Panc1 (cell line): ENCODE measurements around the gene ASTN2. TPM values are rescaled to one million over a fixed set of nuclear protein-coding genes. Genes with fewer than 3 reads are reported as not detected.

Experiments
- ATAC-seq: fragments of 200-7000 bp; cut with Tn5 transposase; 2 replicates; pipeline ENCODE4 v1.9.1; 2020; ENCODE audit warnings: mild to moderate bottlenecking, moderate library complexity
- BruUV-seq: library from RNA; stranded (reverse); fragments of 400-500 nt; replicated peaks from 2 replicates; lab custom pipeline; 2021; lab: Mats Ljungman, UMichigan
- CTCF ChIA-PET: fragments of 300-600 bp; sonication (Branson Sonifier 250); formaldehyde crosslinking; loops from one replicate; lab custom pipeline; 2022; ENCODE audit warnings: antibody characterized with exemption; lab: Charles Lee
- POLR2A ChIA-PET: fragments of 300-600 bp; sonication (Branson Sonifier 250); formaldehyde crosslinking; loops from one replicate; lab custom pipeline; 2022; ENCODE audit warnings: antibody characterized with exemption; lab: Charles Lee
- DNase-seq: peaks from one replicate; pipeline ENCODE4 v3.0.0-alpha.2; 2010; ENCODE audit warnings: low read depth, low spot score
- H3K27ac ChIP-seq: 2 replicates; pipeline ENCODE4 v1.5.1; 2011; ENCODE audit warnings: mild to moderate bottlenecking, low read length, inconsistent platforms
- H3K27me3 ChIP-seq: fragments of 200-500 bp; sonication (Bioruptor generic); 2 replicates; pipeline ENCODE4 v1.6.0; 2014; ENCODE audit warnings: low read length, inconsistent platforms; ENCODE audit not compliant: control insufficient read depth, insufficient read depth
- H3K36me3 ChIP-seq: fragments of 200-500 bp; sonication (Bioruptor generic); 2 replicates; pipeline ENCODE4 v1.5.1; 2014; ENCODE audit warnings: inconsistent platforms, mild to moderate bottlenecking, low read length, moderate library complexity; ENCODE audit not compliant: control insufficient read depth, insufficient read depth
- H3K4me1 ChIP-seq: 2 replicates; pipeline ENCODE4 v1.5.1; 2011; ENCODE audit warnings: inconsistent platforms, mild to moderate bottlenecking, low read length, moderate library complexity; ENCODE audit not compliant: control insufficient read depth, insufficient read depth
- H3K4me3 ChIP-seq, 2 experiments: 2 replicates each; pipeline ENCODE4 v1.5.1; 2011 to 2012; ENCODE audit warnings: low read depth in 2 of 2, low read length in 2 of 2, mild to moderate bottlenecking in 2 of 2, inconsistent platforms in 1 of 2, moderate library complexity in 1 of 2
- H3K9me3 ChIP-seq: fragments of 200-500 bp; sonication (Bioruptor generic); 2 replicates; pipeline ENCODE4 v1.5.1; 2014; ENCODE audit warnings: low read depth, mild to moderate bottlenecking, inconsistent platforms, low read length, moderate library complexity; ENCODE audit not compliant: control insufficient read depth, insufficient read depth
- CTCF ChIP-seq: fragments of 450-650 bp; IDR thresholded peaks from 2 replicates; pipeline ENCODE4 v1.5.1; 2017; ENCODE audit warnings: mild to moderate bottlenecking
- POLR2AphosphoS5 ChIP-seq: IDR thresholded peaks from 2 replicates; pipeline ENCODE4 v1.6.1; 2012; ENCODE audit warnings: mild to moderate bottlenecking, low read depth, low read length, moderate library complexity
- SIN3A ChIP-seq: IDR thresholded peaks from 2 replicates; pipeline ENCODE4 v1.6.1; 2012; ENCODE audit warnings: low read depth, mild to moderate bottlenecking, low read length, moderate library complexity, borderline replicate concordance; ENCODE audit not compliant: insufficient read depth
- TCF7L2 ChIP-seq: IDR thresholded peaks from 2 replicates; pipeline ENCODE4 v1.6.1; 2011; ENCODE audit warnings: mild to moderate bottlenecking, low read depth, low read length, inconsistent platforms
- in situ Hi-C: cut with HindIII; loops from 2 replicates; pipeline ENCODE4 v1.10.0; 2016; ENCODE audit warnings: low sequenced_read_pairs, low pct_unique_long_range_greater_than_20kb
- intact Hi-C: fragments of 100-400 bp; cut with micrococcal nuclease; formaldehyde crosslinking; loops from one replicate; pipeline ENCODE4 v1.10.0; 2022; ENCODE audit not compliant: unreplicated experiment
- total RNA-seq: library from RNA; stranded (reverse); gene quantifications from one replicate; pipeline ENCODE4 v1.2.1, GENCODE V29; 2021; ENCODE audit not compliant: unreplicated experiment
- TF ChIP-seq, protein P1 (sequence below), 2 experiments: IDR thresholded peaks; 2 replicates each; pipeline ENCODE4 v1.6.1; 2011 to 2012; ENCODE audit warnings: low read depth in 2 of 2, control low read depth in 1 of 2, low read length in 1 of 2, mild to moderate bottlenecking in 1 of 2, moderate library complexity in 1 of 2; ENCODE audit not compliant: insufficient read depth in 1 of 2

The ASTN2 gene
- total RNA-seq, 1 experiment from 2014 or later = 3.9 TPM

- no peaks in the 10 kb centered on the region for H3K36me3 ChIP-seq
- in situ Hi-C loops = no loop called here
- DNase-seq = no peak
- intact Hi-C loops = no loop called here
- ChIA-PET CTCF (interaction anchor here (0.6 kb wide), 1 partner anchor 188 kb away, joined by 9 read pairs; no protein-coding TSS in a partner anchor), POLR2A (no interaction called here)
- no peaks in the 10 kb centered on the region for H3K27me3 ChIP-seq
- no peaks in the 10 kb centered on the region for H3K9me3 ChIP-seq
- no TSS peak for BruUV-seq
- H3K27ac ChIP-seq = no peak overlapping the region
- no peaks in the 10 kb centered on the region for H3K4me1 ChIP-seq
- TF ChIP-seq TCF7L2 = no peak
- TF ChIP-seq, protein P1, sequence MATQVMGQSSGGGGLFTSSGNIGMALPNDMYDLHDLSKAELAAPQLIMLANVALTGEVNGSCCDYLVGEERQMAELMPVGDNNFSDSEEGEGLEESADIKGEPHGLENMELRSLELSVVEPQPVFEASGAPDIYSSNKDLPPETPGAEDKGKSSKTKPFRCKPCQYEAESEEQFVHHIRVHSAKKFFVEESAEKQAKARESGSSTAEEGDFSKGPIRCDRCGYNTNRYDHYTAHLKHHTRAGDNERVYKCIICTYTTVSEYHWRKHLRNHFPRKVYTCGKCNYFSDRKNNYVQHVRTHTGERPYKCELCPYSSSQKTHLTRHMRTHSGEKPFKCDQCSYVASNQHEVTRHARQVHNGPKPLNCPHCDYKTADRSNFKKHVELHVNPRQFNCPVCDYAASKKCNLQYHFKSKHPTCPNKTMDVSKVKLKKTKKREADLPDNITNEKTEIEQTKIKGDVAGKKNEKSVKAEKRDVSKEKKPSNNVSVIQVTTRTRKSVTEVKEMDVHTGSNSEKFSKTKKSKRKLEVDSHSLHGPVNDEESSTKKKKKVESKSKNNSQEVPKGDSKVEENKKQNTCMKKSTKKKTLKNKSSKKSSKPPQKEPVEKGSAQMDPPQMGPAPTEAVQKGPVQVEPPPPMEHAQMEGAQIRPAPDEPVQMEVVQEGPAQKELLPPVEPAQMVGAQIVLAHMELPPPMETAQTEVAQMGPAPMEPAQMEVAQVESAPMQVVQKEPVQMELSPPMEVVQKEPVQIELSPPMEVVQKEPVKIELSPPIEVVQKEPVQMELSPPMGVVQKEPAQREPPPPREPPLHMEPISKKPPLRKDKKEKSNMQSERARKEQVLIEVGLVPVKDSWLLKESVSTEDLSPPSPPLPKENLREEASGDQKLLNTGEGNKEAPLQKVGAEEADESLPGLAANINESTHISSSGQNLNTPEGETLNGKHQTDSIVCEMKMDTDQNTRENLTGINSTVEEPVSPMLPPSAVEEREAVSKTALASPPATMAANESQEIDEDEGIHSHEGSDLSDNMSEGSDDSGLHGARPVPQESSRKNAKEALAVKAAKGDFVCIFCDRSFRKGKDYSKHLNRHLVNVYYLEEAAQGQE (IDR thresholded peaks at IDR 0.05; ENCODE audit: insufficient read depth in 1 of 2, low read depth in 2 of 2, low read length in 1 of 2) = no peak
- TF ChIP-seq SIN3A = no peak
- TF ChIP-seq CTCF = no peak
- TF ChIP-seq POLR2AphosphoS5 = no peak
- no peak overlapping the region for H3K4me3 ChIP-seq
- peak; percentile 68 for ATAC-seq
These were observed 865.7 kb downstream of the ASTN2 start for GRCh38 chr9:116549061-116549664.

DNA sequence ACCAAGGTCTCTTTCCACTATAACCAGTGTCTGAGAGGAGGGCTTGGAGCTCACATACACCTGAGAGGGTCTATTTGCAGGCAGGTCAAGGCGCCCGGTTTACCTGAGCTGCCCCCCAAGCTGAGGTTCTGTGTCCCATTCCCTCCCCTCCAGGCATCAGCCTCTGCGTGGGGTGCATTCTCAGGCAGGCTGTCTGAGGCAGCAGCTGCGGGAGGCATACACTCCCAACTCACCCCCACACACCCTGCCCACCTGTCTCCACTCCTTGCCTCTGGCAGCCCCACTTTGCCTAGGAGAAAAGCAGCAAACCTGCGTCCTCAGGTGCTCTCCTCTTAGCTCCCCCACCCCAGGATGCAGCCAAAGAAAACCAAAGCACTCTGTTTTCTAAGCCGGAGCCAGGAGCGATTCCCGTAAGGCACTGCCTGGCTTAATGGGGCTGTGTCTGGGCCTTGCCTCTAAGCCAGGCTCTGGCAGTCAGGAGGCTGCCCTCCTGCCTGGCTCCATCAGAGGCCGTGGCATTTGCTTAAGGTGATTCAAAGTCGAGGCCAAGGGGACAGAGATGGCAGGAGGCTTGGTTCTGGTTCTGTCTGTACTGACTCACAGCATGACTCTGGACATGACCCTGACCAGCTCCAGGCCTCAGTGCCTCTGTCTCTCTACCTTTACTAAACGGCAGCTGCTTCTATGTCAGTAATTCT lies 867.0 kb downstream of the ASTN2 start:
- ATAC-seq (no peak), DNase-seq (no peak)
- H3K27ac ChIP-seq = no peak overlapping the region
- ChIA-PET CTCF (no interaction called here), POLR2A (no interaction called here)
- no peak overlapping the region for H3K4me3 ChIP-seq
- H3K27me3 ChIP-seq = no peaks in the 10 kb centered on the region
- BruUV-seq = no TSS peak
- no peaks in the 10 kb centered on the region for H3K9me3 ChIP-seq
- intact Hi-C loops (no loop called here), in situ Hi-C loops (no loop called here)
- H3K4me1 ChIP-seq = no peaks in the 10 kb centered on the region
- TF ChIP-seq SIN3A (no peak), TCF7L2 (no peak), POLR2AphosphoS5 (no peak), CTCF (no peak)
- TF ChIP-seq, protein P1 (IDR thresholded peaks at IDR 0.05; ENCODE audit: insufficient read depth in 1 of 2, low read depth in 2 of 2, low read length in 1 of 2) = no peak
- no peaks in the 10 kb centered on the region for H3K36me3 ChIP-seq
